Suppressor macrophage treated with lipopolysaccharide for 1 hour (primary cell): ENCODE measurements around the gene NPHP3.
"Not testable (repeated sequence)": the region's sequence is repeated elsewhere in the genome, so short reads cannot be mapped to it uniquely, and the experiment has no call there.

Experiments used
- DNase-seq, 3 donors: peaks; one replicate each; pipeline ENCODE4 v3.0.0-alpha.2; 2020 to 2022

NPHP3 gene

DNA sequence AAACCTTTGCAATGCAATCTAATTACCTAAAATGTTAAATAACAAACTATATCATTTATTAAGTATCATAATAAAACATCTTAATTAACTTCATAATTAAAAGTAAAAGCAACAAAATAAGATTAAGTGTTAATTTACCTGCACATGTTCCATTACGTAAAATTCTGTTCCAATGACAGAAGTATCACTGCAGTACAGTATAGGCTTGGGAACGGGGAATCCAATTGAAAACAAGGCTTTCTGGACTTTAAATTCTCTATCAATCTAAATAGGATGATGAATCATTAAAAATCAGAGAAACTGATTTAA lies 79.7 kb downstream of the NPHP3 start:
- no peak for DNase-seq

GRCh38 chr3:132641837-132642538 lies 80.2 kb downstream of the NPHP3 start:
- peak; percentile 41 to 79 (median 77) for DNase-seq

GRCh38 chr3:132641427-132641826 lies 80.8 kb downstream of the NPHP3 start:
- DNase-seq = not testable (repeated sequence)

DNA sequence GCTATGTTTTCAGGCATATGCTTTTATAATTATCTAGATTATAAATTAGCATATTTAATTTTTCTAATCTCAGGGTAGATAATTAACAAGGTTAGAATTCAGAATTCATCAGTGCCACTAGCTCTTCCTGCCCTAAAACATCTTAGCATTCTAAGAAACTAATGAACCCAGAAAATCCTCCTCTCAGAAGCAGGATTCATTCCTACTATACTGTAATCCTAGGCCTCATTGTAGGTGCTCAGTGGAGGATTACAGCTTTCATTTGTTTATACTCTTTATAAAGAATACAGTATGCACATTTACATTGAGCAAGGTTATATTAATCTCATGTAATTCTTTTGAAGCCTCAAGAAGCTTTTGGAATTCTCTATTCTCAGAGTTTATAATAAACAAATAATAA lies 83.5 kb downstream of the NPHP3 start:
- no peak for DNase-seq

DNA sequence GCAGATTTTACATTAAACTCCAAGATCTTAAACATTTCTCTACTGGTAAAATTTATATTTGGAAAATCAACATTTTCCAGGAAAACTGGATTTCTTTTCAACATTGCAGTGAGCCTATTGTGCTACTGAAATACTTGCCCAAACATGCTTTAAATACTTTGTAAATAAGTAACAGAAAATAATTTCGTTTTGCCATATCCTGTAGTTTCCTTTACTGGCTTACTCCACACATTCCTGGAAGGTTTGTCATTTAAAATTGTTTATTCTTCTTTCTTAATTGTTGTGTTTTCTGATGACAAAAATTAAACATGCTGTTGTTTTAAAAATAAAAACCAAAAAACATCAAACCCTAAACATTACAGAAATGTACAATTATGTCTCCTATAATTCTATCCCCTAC lies 84.6 kb downstream of the NPHP3 start:
- peak in 1 of 3 donors; percentile 3 for DNase-seq

- DNase-seq = no peak
These were observed 87.2 kb downstream of the NPHP3 start for GRCh38 chr3:132635052-132635451.
